ENCODE data around the gene ZNF692.
"Not testable (repeated sequence)": the region's sequence is repeated elsewhere in the genome, so short reads cannot be mapped to it uniquely, and the experiment has no call there.

ZNF692 gene

GRCh38 chr1:248807067-248807737, 51.7 kb downstream of the ZNF692 start:
- DNase-seq = peak; percentile 82

- no peak for DNase-seq
Observed at GRCh38 chr1:248805876-248806275, 53.0 kb downstream of the ZNF692 start.

GRCh38 chr1:248804771-248805681, 53.9 kb downstream of the ZNF692 start:
- no peak for DNase-seq

GRCh38 chr1:248803501-248803900, 55.4 kb downstream of the ZNF692 start:
- DNase-seq = not testable (repeated sequence)

- DNase-seq = no peak
Observed at GRCh38 chr1:248802454-248802853, 56.4 kb downstream of the ZNF692 start.

- no peak for DNase-seq
Observed at GRCh38 chr1:248800459-248800858, 58.4 kb downstream of the ZNF692 start.

Measured in retina (tissue), 1 donor.